NT2/D1 (cell line): ENCODE data around the gene ULK4.

Source experiments
- SUZ12 ChIP-seq: IDR thresholded peaks from 2 replicates; pipeline ENCODE4 v1.6.1; 2011; ENCODE audit not compliant: insufficient read length, insufficient read depth; ENCODE audit errors: extremely low read depth
- YY1 ChIP-seq: IDR thresholded peaks from 2 replicates; pipeline ENCODE4 v1.6.1; 2011; ENCODE audit not compliant: insufficient read length, insufficient read depth

DNA sequence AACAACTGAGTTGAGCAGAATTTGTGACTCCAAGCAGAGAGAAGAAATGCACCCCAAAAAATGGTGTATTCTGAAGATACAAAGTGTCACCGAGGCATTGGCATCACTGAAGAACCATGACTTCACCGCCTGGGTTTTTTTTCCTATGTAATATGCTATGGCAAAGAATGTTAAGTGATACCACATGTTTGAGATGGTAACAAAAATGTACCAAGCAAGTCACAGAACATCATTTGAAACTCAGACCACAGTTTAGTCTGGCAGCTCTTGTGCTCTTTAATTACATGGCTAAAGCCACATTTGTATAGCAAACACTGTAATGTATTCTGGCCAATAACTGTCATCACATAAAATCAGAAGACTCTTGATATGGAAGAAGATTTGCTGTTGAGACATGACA lies 323.5 kb downstream of the ULK4 start:
- TF ChIP-seq YY1 (no peak), SUZ12 (no peak)
